ENCODE data around the gene FAM3B.

DNA sequence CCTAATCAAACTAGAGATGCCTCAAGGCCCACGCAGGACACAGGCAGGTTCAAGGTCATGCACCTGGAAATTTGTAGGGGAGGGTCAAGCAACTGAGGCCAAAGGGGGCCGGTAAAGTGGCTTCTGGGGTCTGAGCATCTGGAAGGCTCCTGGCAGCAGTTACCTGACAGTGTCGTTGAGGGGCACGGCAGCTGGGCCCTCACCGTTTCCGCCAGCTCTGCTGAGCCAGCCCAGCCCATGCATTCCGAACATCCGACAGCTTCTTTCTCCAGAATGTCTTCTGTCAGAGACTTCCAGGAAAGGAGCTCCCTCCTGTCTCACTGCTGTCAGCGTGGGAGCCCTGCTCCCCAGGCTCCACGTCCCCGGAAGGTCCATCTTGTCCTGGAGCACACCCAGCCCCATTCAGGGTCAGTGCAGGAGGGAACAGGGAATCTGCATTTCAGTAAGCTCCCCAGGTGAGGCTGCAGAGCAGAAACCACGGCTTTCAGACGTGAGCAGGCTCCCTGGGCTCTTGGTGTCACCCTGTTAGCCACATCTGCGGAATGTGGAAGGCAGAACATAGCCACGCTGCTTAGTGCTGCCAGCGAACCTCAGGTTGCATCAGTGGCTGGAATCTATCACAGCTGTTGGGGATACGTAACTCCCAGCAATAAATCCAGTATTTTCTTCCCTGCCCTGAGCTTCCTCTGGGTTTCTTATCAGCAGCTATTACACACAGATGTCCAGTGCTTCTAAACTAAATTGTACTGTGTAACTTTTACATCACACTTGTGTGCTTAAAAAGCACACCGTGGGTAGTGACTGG, 36.3 kb upstream of the FAM3B start:
- TF ChIP-seq POLR2A (IDR thresholded peaks at IDR 0.05; ENCODE audit: low read depth, low read length) (no peak), POLR2AphosphoS5 (IDR thresholded peaks at IDR 0.05; ENCODE audit: low read depth, low read length) (no peak), TAF1 (IDR thresholded peaks at IDR 0.05; ENCODE audit: borderline replicate concordance, low read depth, low read length) (no peak)

Data from GM12892 (cell line).